Liver (tissue), 9 donors: Measurements from ENCODE around the gene NMB. TPM values are rescaled to one million over a fixed set of nuclear protein-coding genes. Genes with fewer than 3 reads are reported as not detected.

Source experiments
- DNase-seq: peaks from one replicate; pipeline ENCODE4 v3.0.0-alpha.2; 2017; ENCODE audit warnings: low spot score
- H3K27ac ChIP-seq, 2 donors: one replicate each; pipeline ENCODE4 v1.7.0; 2013; ENCODE audit warnings: inconsistent platforms in 2 of 2, low read length in 2 of 2, control low read depth in 1 of 2, low read depth in 1 of 2, mild to moderate bottlenecking in 1 of 2
- H3K27me3 ChIP-seq, 4 donors: one replicate each; pipeline versions ENCODE4 v1.6.1 to v1.7.0; 2013; ENCODE audit warnings: low read length in 3 of 4, inconsistent platforms in 1 of 4, mild to moderate bottlenecking in 1 of 4, moderate library complexity in 1 of 4; ENCODE audit not compliant: control insufficient read depth in 4 of 4, insufficient read depth in 4 of 4
- H3K36me3 ChIP-seq, 4 donors: one replicate each; pipeline versions ENCODE4 v1.6.1 to v1.7.0; 2013; ENCODE audit warnings: low read length in 3 of 4, mild to moderate bottlenecking in 3 of 4, low read depth in 1 of 4, moderate library complexity in 1 of 4; ENCODE audit not compliant: control insufficient read depth in 4 of 4, insufficient read depth in 3 of 4
- H3K4me1 ChIP-seq, 4 donors: one replicate each; pipeline versions ENCODE4 v1.6.1 to v1.7.0; 2013; ENCODE audit warnings: low read length in 3 of 4, mild to moderate bottlenecking in 3 of 4, moderate library complexity in 1 of 4; ENCODE audit not compliant: control insufficient read depth in 4 of 4, insufficient read depth in 4 of 4
- H3K4me3 ChIP-seq, 3 donors: one replicate each; pipeline versions ENCODE4 v1.6.1 to v1.7.0; 2013; ENCODE audit warnings: low read length in 3 of 3, control low read depth in 1 of 3, low read depth in 1 of 3, mild to moderate bottlenecking in 1 of 3
- H3K9ac ChIP-seq, 2 donors: one replicate each; pipeline ENCODE4 v1.7.0; 2013; ENCODE audit warnings: low read length in 2 of 2, mild to moderate bottlenecking in 2 of 2, moderate library complexity in 2 of 2, control low read depth in 1 of 2, low read depth in 1 of 2
- H3K9me3 ChIP-seq, 4 donors: one replicate each; pipeline versions ENCODE4 v1.6.1 to v1.7.0; 2013; ENCODE audit warnings: low read length in 3 of 4; ENCODE audit not compliant: control insufficient read depth in 4 of 4
- EGR1 ChIP-seq, 2 donors: IDR thresholded peaks; 2 replicates each; pipeline ENCODE4 v1.6.1; 2016 to 2018; ENCODE audit warnings: antibody characterized with exemption in 2 of 2, low read depth in 2 of 2
- FOXA1 ChIP-seq: IDR thresholded peaks from 2 replicates; pipeline ENCODE4 v1.6.1; 2016; ENCODE audit warnings: antibody characterized with exemption
- FOXA2 ChIP-seq: IDR thresholded peaks from 2 replicates; pipeline ENCODE4 v1.6.1; 2016; ENCODE audit warnings: antibody characterized with exemption
- GABPA ChIP-seq, 2 donors: IDR thresholded peaks in 1 of 2; conservative IDR thresholded peaks in 1 of 2; 2 replicates each; pipeline ENCODE4 v1.6.1; 2016; ENCODE audit warnings: antibody characterized with exemption in 2 of 2, mild to moderate bottlenecking in 1 of 2, moderate library complexity in 1 of 2
- HNF4A ChIP-seq, 2 donors: conservative IDR thresholded peaks; 2 replicates each; pipeline ENCODE4 v1.6.1; 2016; ENCODE audit warnings: antibody characterized with exemption in 2 of 2, mild to moderate bottlenecking in 2 of 2
- HNF4G ChIP-seq: IDR thresholded peaks from 2 replicates; pipeline ENCODE4 v1.6.1; 2016; ENCODE audit warnings: antibody characterized with exemption
- JUND ChIP-seq, 2 donors: IDR thresholded peaks; 2 replicates each; pipeline ENCODE4 v1.6.1; 2016; ENCODE audit warnings: antibody characterized with exemption in 2 of 2
- NR2F2 ChIP-seq: IDR thresholded peaks from 2 replicates; pipeline ENCODE4 v1.6.1; 2016; ENCODE audit warnings: antibody characterized with exemption
- RAD21 ChIP-seq, 2 donors: IDR thresholded peaks; 2 replicates each; pipeline ENCODE4 v1.6.1; 2016; ENCODE audit warnings: antibody characterized with exemption in 2 of 2, mild to moderate bottlenecking in 2 of 2
- RXRA ChIP-seq, 2 donors: IDR thresholded peaks; 2 replicates each; pipeline ENCODE4 v1.6.1; 2017 to 2018; ENCODE audit warnings: antibody characterized with exemption in 2 of 2, mild to moderate bottlenecking in 1 of 2
- SP1 ChIP-seq: IDR thresholded peaks from 2 replicates; pipeline ENCODE4 v1.6.1; 2018; ENCODE audit warnings: antibody characterized with exemption, mild to moderate bottlenecking
- TAF1 ChIP-seq: conservative IDR thresholded peaks from 2 replicates; pipeline ENCODE4 v1.6.1; 2016; ENCODE audit warnings: antibody characterized with exemption, mild to moderate bottlenecking
- YY1 ChIP-seq: IDR thresholded peaks from 2 replicates; pipeline ENCODE4 v1.6.1; 2016; ENCODE audit warnings: antibody characterized with exemption, mild to moderate bottlenecking
- WGBS: extraction: QIAGEN DNeasy Blood & Tissue Kit; methylation state at CpG from one replicate; pipeline ENCODE4 v1.1.7; 2013; 5-methylcytosine and 5-hydroxymethylcytosine counted together
- polyA plus RNA-seq, 2 donors: library from polyadenylated mRNA; stranded (reverse) in 1 of 2; unstranded in 1 of 2; fragments of 200-250 nt in 1 of 2; fragments of >200 nt in 1 of 2; fragmentation: Nextera tagmentation in 1 of 2; extraction: Ambion mirVana in 1 of 2; gene quantifications; one replicate each; pipeline versions ENCODE4 v1.2.1 to v1.2.3, GENCODE V29; 2013 to 2015
- total RNA-seq, 2 donors: library from RNA; depleted of rRNA; stranded (reverse); fragments of >200 nt; gene quantifications; one replicate each; pipeline ENCODE4 v1.2.3, GENCODE V29; 2014
- TF ChIP-seq, protein P1 (sequence below): IDR thresholded peaks from 2 replicates; pipeline ENCODE4 v1.6.1; 2016; ENCODE audit warnings: antibody characterized with exemption
- TF ChIP-seq, protein P2 (sequence below): fragments of 150-350 bp; IDR thresholded peaks from 2 replicates; pipeline ENCODE4 v1.5.1; 2017; ENCODE audit warnings: improper control_type of control experiment, low read depth, low read length; ENCODE audit not compliant: missing input control
- TF ChIP-seq, protein P3 (sequence below): IDR thresholded peaks from 2 replicates; pipeline ENCODE4 v1.6.1; 2016; ENCODE audit warnings: antibody characterized with exemption, mild to moderate bottlenecking
- TF ChIP-seq, protein P4 (sequence below): IDR thresholded peaks from 2 replicates; pipeline ENCODE4 v1.6.1; 2016; ENCODE audit warnings: antibody characterized with exemption
- TF ChIP-seq, protein P5 (sequence below): IDR thresholded peaks from 2 replicates; pipeline ENCODE4 v1.6.1; 2016; ENCODE audit warnings: antibody characterized with exemption
- donor health status: healthy.
- donor health status: healthy.
- donor health status: healthy.
- donor health status: healthy.
- donor health status: healthy.

NMB gene
- total and polyA plus RNA-seq, 4 donors = 0.59 to 1.8 (median 1.1) TPM

DNA sequence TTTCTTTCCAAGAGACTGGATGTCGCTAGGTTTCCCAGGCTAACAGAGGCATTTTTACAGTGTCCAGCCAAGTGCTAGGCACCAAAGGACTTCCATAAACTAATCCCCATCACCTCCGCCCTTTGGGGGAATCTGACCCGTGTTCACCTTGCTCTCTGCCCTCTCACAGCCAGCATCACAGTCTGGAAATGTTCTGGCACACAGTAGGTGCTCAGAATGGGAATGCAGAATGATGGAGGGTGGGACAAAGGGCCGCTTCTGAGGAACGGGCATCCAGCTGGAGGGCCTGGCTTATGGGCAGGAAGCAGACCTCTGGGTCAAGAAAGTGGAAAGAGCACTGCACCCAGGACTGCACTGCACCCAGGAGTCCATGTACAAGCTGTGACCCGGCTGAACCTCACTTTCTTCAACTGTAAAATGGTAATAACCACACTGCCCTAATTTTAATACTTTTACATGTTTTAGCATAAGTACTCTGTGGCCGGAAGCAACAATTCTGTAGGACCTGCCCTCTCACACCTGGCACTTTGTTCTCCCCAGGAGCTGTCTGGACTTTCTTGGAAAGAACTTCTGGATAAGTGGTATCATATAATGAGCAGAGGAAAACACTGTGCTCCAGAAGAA lies 901 bp upstream of the NMB start:
- 54% methylated on average over 7 of the region's 7 CpGs for WGBS
- Histone ChIP-seq H3K4me1 (peaks cover 0 to 17% (median 11%) of the 10 kb centered on the region in 4 donors), H3K27me3 (no peaks in the 10 kb centered on the region), H3K9ac (peak overlapping the region in 1 of 2 donors; percentile 52), H3K36me3 (no peaks in the 10 kb centered on the region), H3K4me3 (peak overlapping the region in 1 of 3 donors; percentile 57), H3K27ac (peak overlapping the region; percentile 4 to 47), H3K9me3 (no peaks in the 10 kb centered on the region)
- TF ChIP-seq FOXA1 (no peak), YY1 (no peak), NR2F2 (no peak), FOXA2 (no peak), HNF4A (conservative IDR thresholded peaks at IDR 0.05) (no peak), RXRA (IDR thresholded peaks at IDR 0.05) (no peak), EGR1 (IDR thresholded peaks at IDR 0.05; ENCODE audit: low read depth in 2 of 2) (no peak), TAF1 (no peak), SP1 (no peak), JUND (IDR thresholded peaks at IDR 0.05) (no peak), GABPA (IDR thresholded peaks at IDR 0.05 in 1 of 2, conservative IDR thresholded peaks at IDR 0.05 in 1 of 2) (no peak), HNF4G (no peak), RAD21 (IDR thresholded peaks at IDR 0.05) (no peak)
- TF ChIP-seq, protein P1, sequence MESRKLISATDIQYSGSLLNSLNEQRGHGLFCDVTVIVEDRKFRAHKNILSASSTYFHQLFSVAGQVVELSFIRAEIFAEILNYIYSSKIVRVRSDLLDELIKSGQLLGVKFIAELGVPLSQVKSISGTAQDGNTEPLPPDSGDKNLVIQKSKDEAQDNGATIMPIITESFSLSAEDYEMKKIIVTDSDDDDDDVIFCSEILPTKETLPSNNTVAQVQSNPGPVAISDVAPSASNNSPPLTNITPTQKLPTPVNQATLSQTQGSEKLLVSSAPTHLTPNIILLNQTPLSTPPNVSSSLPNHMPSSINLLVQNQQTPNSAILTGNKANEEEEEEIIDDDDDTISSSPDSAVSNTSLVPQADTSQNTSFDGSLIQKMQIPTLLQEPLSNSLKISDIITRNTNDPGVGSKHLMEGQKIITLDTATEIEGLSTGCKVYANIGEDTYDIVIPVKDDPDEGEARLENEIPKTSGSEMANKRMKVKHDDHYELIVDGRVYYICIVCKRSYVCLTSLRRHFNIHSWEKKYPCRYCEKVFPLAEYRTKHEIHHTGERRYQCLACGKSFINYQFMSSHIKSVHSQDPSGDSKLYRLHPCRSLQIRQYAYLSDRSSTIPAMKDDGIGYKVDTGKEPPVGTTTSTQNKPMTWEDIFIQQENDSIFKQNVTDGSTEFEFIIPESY = no peak
- TF ChIP-seq, protein P2, sequence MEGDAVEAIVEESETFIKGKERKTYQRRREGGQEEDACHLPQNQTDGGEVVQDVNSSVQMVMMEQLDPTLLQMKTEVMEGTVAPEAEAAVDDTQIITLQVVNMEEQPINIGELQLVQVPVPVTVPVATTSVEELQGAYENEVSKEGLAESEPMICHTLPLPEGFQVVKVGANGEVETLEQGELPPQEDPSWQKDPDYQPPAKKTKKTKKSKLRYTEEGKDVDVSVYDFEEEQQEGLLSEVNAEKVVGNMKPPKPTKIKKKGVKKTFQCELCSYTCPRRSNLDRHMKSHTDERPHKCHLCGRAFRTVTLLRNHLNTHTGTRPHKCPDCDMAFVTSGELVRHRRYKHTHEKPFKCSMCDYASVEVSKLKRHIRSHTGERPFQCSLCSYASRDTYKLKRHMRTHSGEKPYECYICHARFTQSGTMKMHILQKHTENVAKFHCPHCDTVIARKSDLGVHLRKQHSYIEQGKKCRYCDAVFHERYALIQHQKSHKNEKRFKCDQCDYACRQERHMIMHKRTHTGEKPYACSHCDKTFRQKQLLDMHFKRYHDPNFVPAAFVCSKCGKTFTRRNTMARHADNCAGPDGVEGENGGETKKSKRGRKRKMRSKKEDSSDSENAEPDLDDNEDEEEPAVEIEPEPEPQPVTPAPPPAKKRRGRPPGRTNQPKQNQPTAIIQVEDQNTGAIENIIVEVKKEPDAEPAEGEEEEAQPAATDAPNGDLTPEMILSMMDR = no peak
- TF ChIP-seq, protein P3, sequence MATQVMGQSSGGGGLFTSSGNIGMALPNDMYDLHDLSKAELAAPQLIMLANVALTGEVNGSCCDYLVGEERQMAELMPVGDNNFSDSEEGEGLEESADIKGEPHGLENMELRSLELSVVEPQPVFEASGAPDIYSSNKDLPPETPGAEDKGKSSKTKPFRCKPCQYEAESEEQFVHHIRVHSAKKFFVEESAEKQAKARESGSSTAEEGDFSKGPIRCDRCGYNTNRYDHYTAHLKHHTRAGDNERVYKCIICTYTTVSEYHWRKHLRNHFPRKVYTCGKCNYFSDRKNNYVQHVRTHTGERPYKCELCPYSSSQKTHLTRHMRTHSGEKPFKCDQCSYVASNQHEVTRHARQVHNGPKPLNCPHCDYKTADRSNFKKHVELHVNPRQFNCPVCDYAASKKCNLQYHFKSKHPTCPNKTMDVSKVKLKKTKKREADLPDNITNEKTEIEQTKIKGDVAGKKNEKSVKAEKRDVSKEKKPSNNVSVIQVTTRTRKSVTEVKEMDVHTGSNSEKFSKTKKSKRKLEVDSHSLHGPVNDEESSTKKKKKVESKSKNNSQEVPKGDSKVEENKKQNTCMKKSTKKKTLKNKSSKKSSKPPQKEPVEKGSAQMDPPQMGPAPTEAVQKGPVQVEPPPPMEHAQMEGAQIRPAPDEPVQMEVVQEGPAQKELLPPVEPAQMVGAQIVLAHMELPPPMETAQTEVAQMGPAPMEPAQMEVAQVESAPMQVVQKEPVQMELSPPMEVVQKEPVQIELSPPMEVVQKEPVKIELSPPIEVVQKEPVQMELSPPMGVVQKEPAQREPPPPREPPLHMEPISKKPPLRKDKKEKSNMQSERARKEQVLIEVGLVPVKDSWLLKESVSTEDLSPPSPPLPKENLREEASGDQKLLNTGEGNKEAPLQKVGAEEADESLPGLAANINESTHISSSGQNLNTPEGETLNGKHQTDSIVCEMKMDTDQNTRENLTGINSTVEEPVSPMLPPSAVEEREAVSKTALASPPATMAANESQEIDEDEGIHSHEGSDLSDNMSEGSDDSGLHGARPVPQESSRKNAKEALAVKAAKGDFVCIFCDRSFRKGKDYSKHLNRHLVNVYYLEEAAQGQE = no peak
- TF ChIP-seq, protein P4, sequence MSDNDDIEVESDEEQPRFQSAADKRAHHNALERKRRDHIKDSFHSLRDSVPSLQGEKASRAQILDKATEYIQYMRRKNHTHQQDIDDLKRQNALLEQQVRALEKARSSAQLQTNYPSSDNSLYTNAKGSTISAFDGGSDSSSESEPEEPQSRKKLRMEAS = no peak
- TF ChIP-seq, protein P5, sequence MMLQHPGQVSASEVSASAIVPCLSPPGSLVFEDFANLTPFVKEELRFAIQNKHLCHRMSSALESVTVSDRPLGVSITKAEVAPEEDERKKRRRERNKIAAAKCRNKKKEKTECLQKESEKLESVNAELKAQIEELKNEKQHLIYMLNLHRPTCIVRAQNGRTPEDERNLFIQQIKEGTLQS = no peak
- no peak for DNase-seq
